ENCODE data around the gene IQCE.

GRCh38 chr7:2602406-2603043, 43.7 kb downstream of the IQCE start:
- no peak for TF ChIP-seq POLR2AphosphoS5 (IDR thresholded peaks at IDR 0.05)
- no peak for TF ChIP-seq POLR2A (IDR thresholded peaks at IDR 0.05)
- no peak for TF ChIP-seq CTCF (IDR thresholded peaks at IDR 0.05)

Measured in gastroesophageal sphincter (tissue), 3 donors.